HCT116 (cell line): ENCODE results near the gene ZNF793. TPM values are rescaled to one million over a fixed set of nuclear protein-coding genes. Genes with fewer than 3 reads are reported as not detected.

ENCODE experiments used
- ATAC-seq: fragments of 200-7000 bp; cut with Tn5 transposase; 2 replicates; pipeline ENCODE4 v1.9.1; 2020; ENCODE audit warnings: mild to moderate bottlenecking, moderate library complexity
- BruUV-seq: library from RNA; stranded (reverse); fragments of 400-500 nt; replicated peaks from 2 replicates; lab custom pipeline; 2021; lab: Mats Ljungman, UMichigan
- CTCF ChIA-PET: fragments of 300-600 bp; sonication (Branson Sonifier 250); formaldehyde crosslinking; loops from one replicate; lab custom pipeline; 2021; ENCODE audit warnings: antibody characterized with exemption; lab: Charles Lee
- POLR2A ChIA-PET: fragments of 300-600, 350-600 bp; sonication (Branson Sonifier 250); formaldehyde crosslinking; loops from one replicate; lab custom pipeline; 2021; ENCODE audit warnings: antibody characterized with exemption; lab: Charles Lee
- RAD21 ChIA-PET, 2 experiments: fragments of 300-600 bp; sonication (Branson Sonifier 250); formaldehyde crosslinking; loops; one replicate each; lab custom pipeline; 2023; ENCODE audit warnings: low total read pairs in 2 of 2; ENCODE audit not compliant: uncharacterized antibody in 2 of 2, unreplicated experiment in 2 of 2, low non-redundant PET in 1 of 2; lab: Charles Lee
- DNase-seq: peaks from one replicate; pipeline ENCODE4 v3.0.0-alpha.2; 2010; ENCODE audit warnings: low read depth, low spot score
- H2AFZ ChIP-seq: fragments of 200-600 bp; shearing (Covaris generic), sonication (generic); 2 replicates; pipeline ENCODE4 v1.6.1; 2017; ENCODE audit warnings: low read depth, mixed run types, mixed read lengths, antibody characterized with exemption, low read length; ENCODE audit not compliant: poor library complexity, severe bottlenecking
- H3K27ac ChIP-seq: 2 replicates; pipeline ENCODE4 v1.5.1; 2012; ENCODE audit warnings: low read depth, low read length
- H3K27me3 ChIP-seq: fragments of 200-600 bp; sonication (generic); 2 replicates; pipeline ENCODE4 v1.6.1; 2016; ENCODE audit warnings: mixed run types, low read length, mixed read lengths; ENCODE audit not compliant: insufficient read depth
- H3K36me3 ChIP-seq, 2 experiments: fragments of 200-500 bp in 1 of 2; fragments of 200-600 bp in 1 of 2; sonication (Bioruptor generic) in 1 of 2; sonication (generic) in 1 of 2; 2 replicates each; pipeline versions ENCODE4 v1.5.1 to v1.6.1; 2014 to 2016; ENCODE audit warnings: low read length in 2 of 2, inconsistent platforms in 1 of 2, mixed read lengths in 1 of 2, mixed run types in 1 of 2; ENCODE audit not compliant: insufficient read depth in 2 of 2, control insufficient read depth in 1 of 2
- H3K4me1 ChIP-seq, 2 experiments: fragments of 200-600 bp in 1 of 2; sonication (generic) in 1 of 2; 2 replicates each; pipeline versions ENCODE4 v1.5.1 to v1.6.1; 2012 to 2017; ENCODE audit warnings: low read length in 2 of 2, inconsistent platforms in 1 of 2, mild to moderate bottlenecking in 1 of 2, mixed read lengths in 1 of 2, mixed run types in 1 of 2, moderate library complexity in 1 of 2; ENCODE audit not compliant: insufficient read depth in 2 of 2, control insufficient read depth in 1 of 2
- H3K4me2 ChIP-seq: fragments of 200-600 bp; sonication (generic); 2 replicates; pipeline ENCODE4 v1.6.1; 2017; ENCODE audit warnings: mixed run types, low read length, mixed read lengths
- H3K4me3 ChIP-seq, 2 experiments: fragments of 200-600 bp in 1 of 2; sonication (generic) in 1 of 2; replicated peaks in 1 of 2; 2 replicates each; pipeline ENCODE4 v1.5.1; 2011 to 2016; ENCODE audit warnings: low read length in 2 of 2, control low read depth in 1 of 2, low read depth in 1 of 2, mild to moderate bottlenecking in 1 of 2, mixed read lengths in 1 of 2, mixed run types in 1 of 2
- H3K79me2 ChIP-seq: fragments of 200-600 bp; sonication (generic); 2 replicates; pipeline ENCODE4 v1.6.1; 2017; ENCODE audit warnings: mild to moderate bottlenecking, mixed run types, low read length, moderate library complexity, mixed read lengths; ENCODE audit not compliant: insufficient read depth
- H3K9ac ChIP-seq: fragments of 200-600 bp; sonication (generic); 2 replicates; pipeline ENCODE4 v1.6.1; 2016; ENCODE audit warnings: low read length, mixed read lengths
- H3K9me2 ChIP-seq: fragments of 200-600 bp; sonication (generic), shearing (Covaris generic); 2 replicates; pipeline ENCODE4 v1.6.1; 2017; ENCODE audit warnings: mixed run types, mild to moderate bottlenecking, moderate library complexity; ENCODE audit not compliant: insufficient read depth
- H3K9me3 ChIP-seq, 2 experiments: fragments of 200-500 bp in 1 of 2; fragments of 200-600 bp in 1 of 2; sonication (Bioruptor generic) in 1 of 2; sonication (generic) in 1 of 2; 2 replicates each; pipeline ENCODE4 v1.6.1; 2014 to 2017; ENCODE audit warnings: low read length in 2 of 2, mixed read lengths in 2 of 2, inconsistent platforms in 1 of 2, low read depth in 1 of 2, mild to moderate bottlenecking in 1 of 2, mixed run types in 1 of 2, moderate library complexity in 1 of 2; ENCODE audit not compliant: control insufficient read depth in 1 of 2, insufficient read depth in 1 of 2
- H4K20me1 ChIP-seq: fragments of 200-600 bp; sonication (generic), shearing (Covaris generic); 2 replicates; pipeline ENCODE4 v1.6.1; 2017; ENCODE audit warnings: mixed run types, mild to moderate bottlenecking, moderate library complexity; ENCODE audit not compliant: insufficient read depth
- CBX3 ChIP-seq: IDR thresholded peaks from 2 replicates; pipeline ENCODE4 v1.6.1; 2012; ENCODE audit warnings: low read depth
- CEBPB ChIP-seq: IDR thresholded peaks from 2 replicates; pipeline ENCODE4 v1.6.1; 2012; ENCODE audit warnings: low read depth
- EGR1 ChIP-seq: IDR thresholded peaks from 2 replicates; pipeline ENCODE4 v1.6.1; 2012; ENCODE audit warnings: low read depth
- EZH2phosphoT487 ChIP-seq: fragments of 200-600 bp; IDR thresholded peaks from 2 replicates; pipeline ENCODE4 v1.6.1; 2018; ENCODE audit warnings: antibody characterized with exemption, borderline replicate concordance
- FOSL1 ChIP-seq: IDR thresholded peaks from 2 replicates; pipeline ENCODE4 v1.6.1; 2012; ENCODE audit warnings: low read depth
- JUND ChIP-seq: IDR thresholded peaks from 2 replicates; pipeline ENCODE4 v1.6.1; 2012
- POLR2A ChIP-seq: IDR thresholded peaks from 2 replicates; pipeline ENCODE4 v1.7.0; 2011; ENCODE audit warnings: borderline replicate concordance; ENCODE audit not compliant: insufficient read depth, insufficient read length; ENCODE audit errors: extremely low read depth
- POLR2AphosphoS5 ChIP-seq: IDR thresholded peaks from 2 replicates; pipeline ENCODE4 v1.6.1; 2011; ENCODE audit warnings: mild to moderate bottlenecking, low read depth, low read length, moderate library complexity
- RAD21 ChIP-seq: IDR thresholded peaks from 2 replicates; pipeline ENCODE4 v1.6.1; 2012; ENCODE audit warnings: low read depth, mild to moderate bottlenecking
- SRF ChIP-seq: IDR thresholded peaks from 2 replicates; pipeline ENCODE4 v1.6.1; 2012; ENCODE audit warnings: low read depth
- TCF7L2 ChIP-seq: IDR thresholded peaks from 2 replicates; pipeline ENCODE4 v1.7.0; 2011; ENCODE audit warnings: borderline replicate concordance, inconsistent platforms; ENCODE audit not compliant: insufficient read depth, insufficient read length; ENCODE audit errors: extremely low read depth
- YY1 ChIP-seq: IDR thresholded peaks from 2 replicates; pipeline ENCODE4 v1.6.1; 2011; ENCODE audit warnings: low read length, low read depth, moderate library complexity, mild to moderate bottlenecking; ENCODE audit not compliant: insufficient replicate concordance; ENCODE audit errors: extremely low read depth
- ZFX ChIP-seq: fragments of 450-650 bp; IDR thresholded peaks from 2 replicates; pipeline ENCODE4 v1.6.1; 2017
- ZNF274 ChIP-seq: fragments of 200-500 bp; sonication (Bioruptor generic); IDR thresholded peaks from 2 replicates; pipeline ENCODE4 v1.6.1; 2014; ENCODE audit warnings: mild to moderate bottlenecking, low read depth, low read length, inconsistent platforms
- intact Hi-C: fragments of 100-400 bp; cut with micrococcal nuclease; formaldehyde crosslinking; loops from 2 replicates; pipeline ENCODE4 v1.10.0; 2022
- total RNA-seq: library from RNA; stranded (reverse); gene quantifications from one replicate; pipeline ENCODE4 v1.2.1, GENCODE V29; 2021; ENCODE audit not compliant: unreplicated experiment
- TF ChIP-seq, protein P1 (sequence below): IDR thresholded peaks from 2 replicates; pipeline ENCODE4 v1.6.1; 2012
- TF ChIP-seq, protein P2 (sequence below): IDR thresholded peaks from 2 replicates; pipeline ENCODE4 v1.6.1; 2011; ENCODE audit warnings: mild to moderate bottlenecking, low read length, moderate library complexity; ENCODE audit not compliant: insufficient replicate concordance; ENCODE audit errors: extremely low read depth
- TF ChIP-seq, protein P3 (sequence below): IDR thresholded peaks from 2 replicates; pipeline ENCODE4 v1.6.1; 2012; ENCODE audit warnings: low read depth
- TF ChIP-seq, protein P4 (sequence below), 3 experiments: fragments of 200-600 bp in 1 of 3; sonication (generic) in 1 of 3; IDR thresholded peaks in 2 of 3; conservative IDR thresholded peaks in 1 of 3; 2 replicates each; pipeline ENCODE4 v1.5.1; 2012 to 2017; ENCODE audit warnings: low read depth in 2 of 3, low read length in 2 of 3, antibody characterized with exemption in 1 of 3, borderline replicate concordance in 1 of 3, control low read depth in 1 of 3, mild to moderate bottlenecking in 1 of 3, mixed read lengths in 1 of 3, mixed run types in 1 of 3, moderate library complexity in 1 of 3; ENCODE audit not compliant: insufficient read depth in 1 of 3

ZNF793 gene
- total RNA-seq, 1 experiment from 2014 or later, result not detected

DNA sequence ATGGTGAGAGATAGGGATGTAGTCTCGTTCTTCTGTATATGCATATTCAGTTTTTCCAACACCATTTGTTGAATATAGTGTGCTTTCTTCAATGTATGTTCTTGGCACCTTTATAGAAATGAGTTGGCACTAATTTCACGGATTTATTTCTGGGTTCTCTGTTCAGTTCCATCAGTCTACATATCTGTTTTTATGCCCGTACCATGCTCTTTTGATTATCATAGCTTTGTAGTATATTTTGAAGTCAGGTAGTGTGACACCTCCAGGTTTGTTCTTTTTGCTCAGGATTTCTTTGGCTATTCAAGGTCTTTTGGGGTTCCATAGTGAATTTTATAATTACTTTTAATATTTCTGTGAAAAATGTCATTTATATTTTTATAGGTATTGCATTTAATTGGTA is 14.5 kb upstream of the ZNF793 start (continued):
- no peak for TF ChIP-seq FOSL1
- TF ChIP-seq, protein P1, sequence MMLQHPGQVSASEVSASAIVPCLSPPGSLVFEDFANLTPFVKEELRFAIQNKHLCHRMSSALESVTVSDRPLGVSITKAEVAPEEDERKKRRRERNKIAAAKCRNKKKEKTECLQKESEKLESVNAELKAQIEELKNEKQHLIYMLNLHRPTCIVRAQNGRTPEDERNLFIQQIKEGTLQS, result no peak
- TF ChIP-seq, all 23 proteins: peak for 0

DNA sequence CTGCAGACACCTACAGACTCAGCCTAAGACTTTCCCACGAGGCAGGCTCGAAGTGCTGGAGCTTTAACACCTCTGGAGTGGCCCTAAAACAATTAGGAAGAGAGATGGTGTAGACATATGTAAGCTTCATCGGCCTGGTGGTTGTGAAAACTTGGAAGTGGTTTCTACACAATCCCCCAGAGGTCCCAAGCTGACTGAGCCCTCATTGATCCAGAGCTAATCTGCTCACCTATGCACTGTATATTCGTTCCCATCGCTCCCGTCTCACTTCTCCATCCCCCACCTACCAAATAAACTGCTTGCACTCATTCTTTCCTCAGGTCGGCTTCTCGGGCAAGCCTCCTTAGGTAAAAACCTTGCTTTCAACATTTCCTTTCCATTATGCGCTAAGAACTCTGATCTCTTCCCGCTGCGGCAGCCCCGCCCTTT is 767 bp upstream of the ZNF793 start:
- Histone ChIP-seq H3K9ac (no peak overlapping the region), H3K9me2 (no peaks in the 10 kb centered on the region), H3K4me2 (no peak overlapping the region)
- intact Hi-C loops, result no loop called here
- ATAC-seq, result no peak
- POLR2A ChIA-PET, result no interaction called here
- CTCF ChIA-PET, result no interaction called here
- TF ChIP-seq POLR2AphosphoS5, result no peak
- no peak for TF ChIP-seq CBX3
- TF ChIP-seq, protein P2, sequence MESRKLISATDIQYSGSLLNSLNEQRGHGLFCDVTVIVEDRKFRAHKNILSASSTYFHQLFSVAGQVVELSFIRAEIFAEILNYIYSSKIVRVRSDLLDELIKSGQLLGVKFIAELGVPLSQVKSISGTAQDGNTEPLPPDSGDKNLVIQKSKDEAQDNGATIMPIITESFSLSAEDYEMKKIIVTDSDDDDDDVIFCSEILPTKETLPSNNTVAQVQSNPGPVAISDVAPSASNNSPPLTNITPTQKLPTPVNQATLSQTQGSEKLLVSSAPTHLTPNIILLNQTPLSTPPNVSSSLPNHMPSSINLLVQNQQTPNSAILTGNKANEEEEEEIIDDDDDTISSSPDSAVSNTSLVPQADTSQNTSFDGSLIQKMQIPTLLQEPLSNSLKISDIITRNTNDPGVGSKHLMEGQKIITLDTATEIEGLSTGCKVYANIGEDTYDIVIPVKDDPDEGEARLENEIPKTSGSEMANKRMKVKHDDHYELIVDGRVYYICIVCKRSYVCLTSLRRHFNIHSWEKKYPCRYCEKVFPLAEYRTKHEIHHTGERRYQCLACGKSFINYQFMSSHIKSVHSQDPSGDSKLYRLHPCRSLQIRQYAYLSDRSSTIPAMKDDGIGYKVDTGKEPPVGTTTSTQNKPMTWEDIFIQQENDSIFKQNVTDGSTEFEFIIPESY, result no peak
- no peak for TF ChIP-seq TCF7L2
- TF ChIP-seq, protein P3, sequence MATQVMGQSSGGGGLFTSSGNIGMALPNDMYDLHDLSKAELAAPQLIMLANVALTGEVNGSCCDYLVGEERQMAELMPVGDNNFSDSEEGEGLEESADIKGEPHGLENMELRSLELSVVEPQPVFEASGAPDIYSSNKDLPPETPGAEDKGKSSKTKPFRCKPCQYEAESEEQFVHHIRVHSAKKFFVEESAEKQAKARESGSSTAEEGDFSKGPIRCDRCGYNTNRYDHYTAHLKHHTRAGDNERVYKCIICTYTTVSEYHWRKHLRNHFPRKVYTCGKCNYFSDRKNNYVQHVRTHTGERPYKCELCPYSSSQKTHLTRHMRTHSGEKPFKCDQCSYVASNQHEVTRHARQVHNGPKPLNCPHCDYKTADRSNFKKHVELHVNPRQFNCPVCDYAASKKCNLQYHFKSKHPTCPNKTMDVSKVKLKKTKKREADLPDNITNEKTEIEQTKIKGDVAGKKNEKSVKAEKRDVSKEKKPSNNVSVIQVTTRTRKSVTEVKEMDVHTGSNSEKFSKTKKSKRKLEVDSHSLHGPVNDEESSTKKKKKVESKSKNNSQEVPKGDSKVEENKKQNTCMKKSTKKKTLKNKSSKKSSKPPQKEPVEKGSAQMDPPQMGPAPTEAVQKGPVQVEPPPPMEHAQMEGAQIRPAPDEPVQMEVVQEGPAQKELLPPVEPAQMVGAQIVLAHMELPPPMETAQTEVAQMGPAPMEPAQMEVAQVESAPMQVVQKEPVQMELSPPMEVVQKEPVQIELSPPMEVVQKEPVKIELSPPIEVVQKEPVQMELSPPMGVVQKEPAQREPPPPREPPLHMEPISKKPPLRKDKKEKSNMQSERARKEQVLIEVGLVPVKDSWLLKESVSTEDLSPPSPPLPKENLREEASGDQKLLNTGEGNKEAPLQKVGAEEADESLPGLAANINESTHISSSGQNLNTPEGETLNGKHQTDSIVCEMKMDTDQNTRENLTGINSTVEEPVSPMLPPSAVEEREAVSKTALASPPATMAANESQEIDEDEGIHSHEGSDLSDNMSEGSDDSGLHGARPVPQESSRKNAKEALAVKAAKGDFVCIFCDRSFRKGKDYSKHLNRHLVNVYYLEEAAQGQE, result no peak
- TF ChIP-seq EGR1, result no peak
- TF ChIP-seq JUND, result no peak
- TF ChIP-seq ZNF274, result no peak
- no peak for TF ChIP-seq SRF
- no peak for TF ChIP-seq EZH2phosphoT487
- no peak for TF ChIP-seq CEBPB
- TF ChIP-seq, protein P4, sequence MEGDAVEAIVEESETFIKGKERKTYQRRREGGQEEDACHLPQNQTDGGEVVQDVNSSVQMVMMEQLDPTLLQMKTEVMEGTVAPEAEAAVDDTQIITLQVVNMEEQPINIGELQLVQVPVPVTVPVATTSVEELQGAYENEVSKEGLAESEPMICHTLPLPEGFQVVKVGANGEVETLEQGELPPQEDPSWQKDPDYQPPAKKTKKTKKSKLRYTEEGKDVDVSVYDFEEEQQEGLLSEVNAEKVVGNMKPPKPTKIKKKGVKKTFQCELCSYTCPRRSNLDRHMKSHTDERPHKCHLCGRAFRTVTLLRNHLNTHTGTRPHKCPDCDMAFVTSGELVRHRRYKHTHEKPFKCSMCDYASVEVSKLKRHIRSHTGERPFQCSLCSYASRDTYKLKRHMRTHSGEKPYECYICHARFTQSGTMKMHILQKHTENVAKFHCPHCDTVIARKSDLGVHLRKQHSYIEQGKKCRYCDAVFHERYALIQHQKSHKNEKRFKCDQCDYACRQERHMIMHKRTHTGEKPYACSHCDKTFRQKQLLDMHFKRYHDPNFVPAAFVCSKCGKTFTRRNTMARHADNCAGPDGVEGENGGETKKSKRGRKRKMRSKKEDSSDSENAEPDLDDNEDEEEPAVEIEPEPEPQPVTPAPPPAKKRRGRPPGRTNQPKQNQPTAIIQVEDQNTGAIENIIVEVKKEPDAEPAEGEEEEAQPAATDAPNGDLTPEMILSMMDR (IDR thresholded peaks at IDR 0.05 in 2 of 3, conservative IDR thresholded peaks at IDR 0.05 in 1 of 3; ENCODE audit: borderline replicate concordance in 1 of 3, insufficient read depth in 1 of 3, low read depth in 2 of 3, low read length in 2 of 3), result no peak
- no peak for TF ChIP-seq YY1
- TF ChIP-seq FOSL1, result no peak
- TF ChIP-seq ZFX, result no peak
- no peak for TF ChIP-seq POLR2A
- TF ChIP-seq RAD21, result no peak
- TF ChIP-seq, protein P1, result no peak
- TF ChIP-seq, all 23 proteins: peak for 0
- Histone ChIP-seq H3K4me1 (no peaks in the 10 kb centered on the region), H3K27me3 (no peaks in the 10 kb centered on the region), H3K27ac (no peak overlapping the region), H3K79me2 (no peaks in the 10 kb centered on the region), H2AFZ (no peak overlapping the region), H3K9me3 (peaks cover 8 to 29% of the 10 kb centered on the region in 2 experiments; a peak in 2 of 4 replicates), H3K36me3 (no peaks in the 10 kb centered on the region), H4K20me1 (no peaks in the 10 kb centered on the region), H3K4me3 (no peak overlapping the region)
- no TSS peak for BruUV-seq
- no peak for DNase-seq
- RAD21 ChIA-PET, result no interaction called here
